T-helper 22 cell (primary cell): ENCODE measurements around the gene CCDC187.
"Not testable (repeated sequence)": the region's sequence is repeated elsewhere in the genome, so short reads cannot be mapped to it uniquely, and the experiment has no call there.

ENCODE experiments used
- DNase-seq: peaks from one replicate; pipeline ENCODE4 v3.0.0-alpha.2; 2020; ENCODE audit warnings: low read depth

The CCDC187 gene

DNA sequence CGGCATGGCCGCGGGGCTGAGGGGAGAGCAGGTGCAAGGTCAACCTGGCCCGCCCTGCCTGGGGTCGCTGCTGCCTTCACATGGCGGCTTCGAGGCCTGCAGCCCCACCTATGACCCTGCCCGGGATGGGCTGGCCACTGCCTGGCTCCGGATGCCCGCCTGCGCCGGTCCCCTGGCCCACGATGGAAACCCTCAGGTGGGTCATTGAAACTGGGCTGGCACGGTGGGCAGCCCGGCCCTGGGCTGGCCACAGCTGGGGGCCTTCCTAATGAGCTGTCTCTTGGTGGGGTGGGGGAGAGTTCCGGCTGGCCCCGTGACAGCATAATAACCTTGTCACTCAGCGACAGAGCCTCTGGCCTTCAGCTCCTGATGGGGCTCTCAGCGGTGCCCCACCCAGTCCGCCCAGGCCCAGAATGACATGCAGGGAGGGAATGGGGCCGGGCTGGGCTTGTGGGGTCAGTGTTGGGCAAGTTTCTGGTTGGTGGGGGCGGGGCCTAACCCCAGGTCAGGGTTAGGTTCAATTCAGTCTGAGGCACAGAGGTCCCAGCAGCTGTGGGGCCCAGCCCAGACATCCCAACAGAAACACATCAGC, at the start of gene CCDC187:
CCDC187 (minus strand) TSS at position 270 of the 592 bp plus-strand sequence; CDS start at position 6, 264 bp downstream.
- DNase-seq, result no peak

GRCh38 chr9:136353088-136353487, 49.2 kb upstream of the CCDC187 start:
- no peak for DNase-seq

- no peak for DNase-seq
These were observed 48.8 kb upstream of the CCDC187 start for GRCh38 chr9:136352682-136353081.

- DNase-seq, result not testable (repeated sequence)
These were observed 48.0 kb upstream of the CCDC187 start for GRCh38 chr9:136351868-136352267.

- DNase-seq, result no peak
These were observed 47.4 kb upstream of the CCDC187 start for GRCh38 chr9:136351252-136351800.

DNA sequence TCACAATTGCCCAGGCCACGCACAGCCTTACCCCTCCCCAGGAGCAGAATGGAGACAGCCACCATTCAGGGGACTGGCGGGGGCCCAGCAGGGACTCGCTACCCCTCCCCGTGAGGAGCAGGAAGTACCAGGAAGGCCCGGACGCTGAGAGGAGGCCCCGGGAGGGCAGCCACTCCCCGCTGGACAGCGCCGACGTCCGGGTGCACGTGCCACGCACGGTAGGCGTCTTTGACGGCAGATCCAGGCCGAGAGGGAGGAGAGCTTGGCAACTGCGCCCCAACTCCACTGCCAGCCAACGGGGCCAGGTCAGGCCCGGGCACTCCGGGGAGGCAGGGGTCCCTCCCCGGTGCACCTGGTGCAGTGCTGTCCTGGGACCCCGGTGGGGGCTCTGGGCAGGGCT, 45.7 kb upstream of the CCDC187 start:
- no peak for DNase-seq

- DNase-seq, result no peak
These were observed 44.8 kb upstream of the CCDC187 start for GRCh38 chr9:136348691-136349090.

GRCh38 chr9:136347472-136348256, 43.8 kb upstream of the CCDC187 start:
- no peak for DNase-seq

DNA sequence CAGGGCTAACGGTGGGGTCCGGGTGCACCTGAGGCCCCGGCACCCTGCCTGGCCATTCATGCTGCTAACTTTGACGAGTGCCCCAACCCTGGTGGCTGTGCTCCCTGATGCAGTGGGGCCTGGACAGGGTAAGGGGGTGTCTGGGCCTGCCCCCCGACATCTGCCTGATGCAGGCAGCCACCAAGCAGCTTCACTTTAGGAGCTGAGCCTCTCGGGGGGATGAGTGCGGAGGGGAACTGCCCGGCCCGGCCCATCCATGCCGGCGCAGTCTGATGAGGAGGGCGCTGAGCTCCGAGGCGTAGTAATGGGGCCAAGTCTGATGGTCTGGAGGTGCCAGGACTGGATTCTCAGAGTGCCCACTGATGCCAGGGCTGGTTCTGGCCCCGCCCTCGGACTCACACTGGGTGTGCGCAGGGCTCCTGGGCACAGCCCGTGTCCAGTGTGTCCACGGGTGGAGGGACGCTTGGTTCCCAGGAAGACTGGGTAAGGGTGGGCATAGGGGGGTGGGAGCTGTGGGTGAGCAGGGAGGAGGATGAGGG, 43.1 kb upstream of the CCDC187 start:
- DNase-seq, result no peak

GRCh38 chr9:136346157-136346481, 42.2 kb upstream of the CCDC187 start:
- no peak for DNase-seq

DNA sequence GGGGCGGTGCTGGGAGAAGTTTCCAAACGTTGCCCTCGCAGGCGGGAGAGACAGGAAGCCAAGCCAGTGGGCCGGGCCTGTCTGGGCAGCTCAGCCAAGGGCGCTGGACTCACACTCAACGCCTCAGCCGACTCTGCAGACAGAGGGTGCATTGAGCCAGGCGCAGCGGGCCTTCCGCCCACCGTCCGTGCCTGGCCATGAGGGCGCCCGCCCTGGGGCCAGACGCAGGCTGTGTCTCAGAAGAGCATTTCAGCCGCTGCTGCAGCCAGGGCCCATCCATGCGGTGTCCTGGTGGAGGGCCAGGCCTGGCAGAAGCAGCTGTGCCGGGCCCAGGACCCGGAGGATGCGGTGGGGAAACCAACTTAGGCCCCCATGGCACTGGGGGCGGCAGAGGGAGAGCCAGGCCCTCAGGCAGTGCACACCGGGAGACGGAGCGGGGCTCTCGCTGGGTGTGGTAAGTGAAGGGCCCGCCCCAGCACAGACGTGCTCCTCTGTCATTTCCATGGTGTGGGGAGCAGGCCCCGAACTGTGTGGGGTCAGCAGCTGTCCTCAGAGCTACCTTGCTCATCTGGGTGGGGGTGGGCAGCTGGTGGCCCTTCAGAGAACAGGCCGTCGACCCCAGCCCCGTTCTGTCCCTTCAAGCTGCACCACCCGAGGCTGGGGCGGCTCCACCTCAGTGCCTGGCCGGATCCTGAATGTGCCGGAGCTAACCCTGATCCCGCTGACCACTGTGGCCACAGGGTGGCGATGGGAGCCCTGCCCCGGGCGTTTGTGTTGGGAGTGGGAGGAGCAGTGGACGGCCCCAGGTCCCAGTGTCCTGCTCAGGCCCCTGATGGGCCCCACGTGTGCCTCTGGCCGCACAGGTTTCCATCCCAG, 41.6 kb upstream of the CCDC187 start:
- no peak for DNase-seq

DNA sequence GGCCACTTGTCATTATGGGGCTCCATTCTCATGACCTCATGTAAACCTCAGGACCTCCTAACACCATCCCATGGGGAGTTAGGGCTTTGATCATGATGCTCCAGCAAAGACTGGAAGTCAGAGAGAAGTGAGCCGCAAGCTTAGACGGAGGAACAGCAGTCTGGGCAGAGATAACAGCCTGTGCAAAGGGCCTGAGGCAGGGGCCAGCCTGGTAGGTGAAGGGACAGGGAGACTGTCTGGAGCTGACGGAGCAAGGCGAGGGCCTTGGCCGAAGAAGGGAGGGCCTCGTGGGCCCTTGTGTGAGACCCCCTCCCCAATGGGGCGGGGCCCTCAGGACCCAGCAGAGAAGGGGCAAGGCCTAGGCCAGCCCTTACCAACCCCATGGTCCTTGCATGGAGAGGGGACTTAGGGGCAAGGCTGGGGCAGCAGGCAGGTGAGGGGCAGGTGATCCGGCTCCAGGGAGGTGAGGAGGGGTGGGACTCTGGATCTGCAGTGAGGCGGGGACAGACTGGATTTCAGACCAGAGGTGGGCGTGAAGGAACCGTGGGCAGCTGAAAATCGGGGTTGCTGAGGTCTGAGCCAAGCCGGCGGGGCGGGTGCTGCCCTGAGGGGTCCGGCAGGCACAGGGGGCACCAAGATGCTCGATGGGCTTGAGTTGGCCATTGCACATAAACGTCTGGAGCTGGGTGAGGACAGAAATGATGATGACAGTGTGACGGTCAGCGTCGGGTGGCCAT, 40.8 kb upstream of the CCDC187 start:
- DNase-seq, result no peak

DNA sequence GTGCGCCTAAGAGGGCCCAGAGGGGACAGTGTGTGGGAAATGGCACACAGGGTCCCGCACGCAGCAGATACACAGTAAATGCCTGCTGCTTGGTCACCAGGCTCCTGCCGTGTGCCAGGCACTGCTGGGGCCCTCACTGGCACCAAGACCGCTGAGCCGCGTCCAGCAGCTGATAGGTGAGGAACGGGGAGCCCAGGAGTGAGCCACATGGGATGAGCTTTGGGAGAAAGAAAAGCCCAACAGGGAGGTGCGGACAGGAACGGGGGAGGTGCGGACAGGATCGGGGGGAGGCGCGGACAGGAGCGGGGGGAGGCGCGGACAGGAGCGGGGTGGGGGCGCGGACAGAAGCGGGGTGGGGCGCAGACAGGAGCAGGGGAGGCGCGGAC, 40.0 kb upstream of the CCDC187 start:
- no peak for DNase-seq

- DNase-seq, result no peak
These were observed 39.4 kb upstream of the CCDC187 start for GRCh38 chr9:136343121-136343883.

- DNase-seq, result peak; percentile 22
These were observed 38.6 kb upstream of the CCDC187 start for GRCh38 chr9:136342181-136343120.

GRCh38 chr9:136341769-136342168, 37.9 kb upstream of the CCDC187 start:
- no peak for DNase-seq

GRCh38 chr9:136341042-136341655, 37.3 kb upstream of the CCDC187 start:
- DNase-seq, result no peak

GRCh38 chr9:136340356-136341041, 36.6 kb upstream of the CCDC187 start:
- DNase-seq, result no peak

DNA sequence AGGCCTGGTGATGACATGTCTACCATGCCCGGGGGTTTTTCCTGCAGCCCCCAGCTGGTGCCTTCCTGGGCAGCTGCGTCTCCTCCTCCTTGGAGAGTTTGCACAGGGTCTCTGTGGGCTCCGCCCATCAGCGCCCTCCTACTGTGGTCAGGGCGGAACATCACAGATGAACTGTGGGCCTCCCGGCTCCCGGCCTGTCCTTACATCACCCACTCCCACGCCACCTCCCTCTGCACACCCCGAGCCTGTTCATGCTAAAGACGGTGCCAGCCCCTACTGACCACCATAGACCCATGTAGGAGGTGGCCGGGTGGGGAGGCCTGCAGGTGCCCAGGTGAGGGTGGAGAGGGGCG, 36.0 kb upstream of the CCDC187 start:
- no peak for DNase-seq
